Hematopoietic multipotent progenitor cell treated with erythropoietin and hydrocortisone succinate and interleukin-3 and kit ligand, for 15 days (in vitro differentiated cells): ENCODE results near the gene POLR1E.
A peak's percentile ranks its signal among the peaks of the same experiment; 100 is the strongest.
"Not testable (repeated sequence)": the region's sequence is repeated elsewhere in the genome, so short reads cannot be mapped to it uniquely, and the experiment has no call there.

Experiments used
- DNase-seq: peaks from one replicate; pipeline ENCODE4 v3.0.0-alpha.2; 2015; ENCODE audit warnings: low spot score

POLR1E gene

GRCh38 chr9:37464426-37465248, 21.1 kb upstream of the POLR1E start:
- peak; percentile 35 for DNase-seq

GRCh38 chr9:37465249-37466036, 20.3 kb upstream of the POLR1E start, which contains the start of gene ZBTB5:
ZBTB5 (minus strand) TSS chr9:37465450; CDS start chr9:37442551, 22,899 bp downstream.
- peak; percentile 98 for DNase-seq

- DNase-seq, result peak; percentile 23
Observed at GRCh38 chr9:37466037-37466709, 19.6 kb upstream of the POLR1E start.

- DNase-seq, result not testable (repeated sequence)
Observed at GRCh38 chr9:37467530-37467929, 18.2 kb upstream of the POLR1E start.

GRCh38 chr9:37468620-37469019, 17.1 kb upstream of the POLR1E start:
- no peak for DNase-seq

GRCh38 chr9:37471942-37472684, 13.6 kb upstream of the POLR1E start:
- DNase-seq, result no peak

GRCh38 chr9:37473982-37474381, 11.8 kb upstream of the POLR1E start:
- not testable (repeated sequence) for DNase-seq

GRCh38 chr9:37474438-37474837, 11.3 kb upstream of the POLR1E start:
- DNase-seq, result no peak

- DNase-seq, result no peak
Observed at GRCh38 chr9:37476930-37477329, 8.8 kb upstream of the POLR1E start.

- DNase-seq, result not testable (repeated sequence)
Observed at GRCh38 chr9:37477443-37477842, 8.3 kb upstream of the POLR1E start.

- DNase-seq, result not testable (repeated sequence)
Observed at GRCh38 chr9:37477987-37478619, 7.6 kb upstream of the POLR1E start.

GRCh38 chr9:37480759-37481158, 5.0 kb upstream of the POLR1E start:
- DNase-seq, result no peak

- no peak for DNase-seq
Observed at GRCh38 chr9:37486256-37486615, 488 bp downstream of the POLR1E start.

- DNase-seq, result no peak
Observed at GRCh38 chr9:37486616-37487548, 1.1 kb downstream of the POLR1E start.

GRCh38 chr9:37491939-37492338, 6.2 kb downstream of the POLR1E start:
- DNase-seq, result no peak

GRCh38 chr9:37495571-37495970, 9.8 kb downstream of the POLR1E start:
- DNase-seq, result no peak

- no peak for DNase-seq
Observed at GRCh38 chr9:37496020-37496419, 10.3 kb downstream of the POLR1E start.

GRCh38 chr9:37497320-37497719, 11.6 kb downstream of the POLR1E start:
- DNase-seq, result no peak

GRCh38 chr9:37498457-37498856, 12.7 kb downstream of the POLR1E start:
- no peak for DNase-seq

GRCh38 chr9:37499297-37499696, 13.5 kb downstream of the POLR1E start:
- no peak for DNase-seq
